GM12878 (cell line): ENCODE data around the gene NACAD. TPM values are rescaled to one million over a fixed set of nuclear protein-coding genes. Genes with fewer than 3 reads are reported as not detected.

ENCODE experiments used
- ATAC-seq: fragments of 200-7000 bp; cut with Tn5 transposase; 3 replicates; pipeline ENCODE4 v1.9.1; 2020; ENCODE audit warnings: mild to moderate bottlenecking, moderate library complexity
- BruUV-seq: library from RNA; stranded (reverse); fragments of 400-500 nt; replicated peaks from 2 replicates; lab custom pipeline; 2021; lab: Mats Ljungman, UMichigan
- CTCF ChIA-PET: fragments of 300-600 bp; sonication (Branson Sonifier 250); formaldehyde crosslinking; extraction: SDS; loops from one replicate; lab custom pipeline; 2021; ENCODE audit warnings: inconsistent platforms; lab: Yijun Ruan, JAX
- POLR2A ChIA-PET: fragments of 350-600 bp; formaldehyde crosslinking; extraction: SDS; loops from one replicate; lab custom pipeline; 2021; ENCODE audit warnings: inconsistent platforms; lab: Charles Lee
- RAD21 ChIA-PET: fragments of 300-600 bp; sonication (Branson Sonifier 250); formaldehyde crosslinking; loops from one replicate; lab custom pipeline; 2023; ENCODE audit warnings: antibody characterized with exemption; ENCODE audit not compliant: unreplicated experiment; lab: Charles Lee
- SMC1A ChIA-PET: fragments of 300-600 bp; sonication (Branson Sonifier 250); formaldehyde crosslinking; loops from one replicate; lab custom pipeline; 2023; ENCODE audit not compliant: unreplicated experiment, uncharacterized antibody; lab: Charles Lee
- DNase-seq: peaks from one replicate; pipeline ENCODE4 v3.0.0-alpha.2; 2011; ENCODE audit warnings: low read depth, low spot score
- FAIRE-seq: peaks from 3 replicates; lab custom pipeline; 2011; peaks lifted over from hg19 to GRCh38; lab: Jason Lieb, UNC
- H2AFZ ChIP-seq: 2 replicates; pipeline ENCODE4 v1.6.0; 2011; ENCODE audit warnings: low read depth, low read length, control low read depth; ENCODE audit not compliant: control insufficient read depth
- H3K27ac ChIP-seq: 2 replicates; pipeline ENCODE4 v1.5.1; 2011; ENCODE audit warnings: control low read depth; ENCODE audit not compliant: control insufficient read depth, insufficient read depth
- H3K27me3 ChIP-seq, 2 experiments: replicated peaks in 1 of 2; 2 replicates each; pipeline versions ENCODE4 v1.6.0 to v1.6.1; 2011; ENCODE audit warnings: low read length in 1 of 2; ENCODE audit not compliant: control insufficient read depth in 2 of 2, insufficient read depth in 2 of 2
- H3K36me3 ChIP-seq, 2 experiments: 2 replicates each; pipeline ENCODE4 v1.5.1; 2011; ENCODE audit warnings: low read length in 1 of 2; ENCODE audit not compliant: control insufficient read depth in 2 of 2, insufficient read depth in 2 of 2
- H3K4me1 ChIP-seq: 2 replicates; pipeline ENCODE4 v1.6.1; 2011; ENCODE audit warnings: mild to moderate bottlenecking, low read length, moderate library complexity, mixed read lengths; ENCODE audit not compliant: control insufficient read depth, insufficient read depth
- H3K4me2 ChIP-seq: 2 replicates; pipeline ENCODE4 v1.6.0; 2011; ENCODE audit warnings: control low read depth; ENCODE audit not compliant: control insufficient read depth, insufficient read depth
- H3K4me3 ChIP-seq: fragments of 200-600 bp; sonication (generic); 2 replicates; pipeline ENCODE4 v1.5.1; 2016
- H3K79me2 ChIP-seq: 2 replicates; pipeline ENCODE4 v1.6.0; 2011; ENCODE audit warnings: low read length; ENCODE audit not compliant: control insufficient read depth, insufficient read depth
- H3K9ac ChIP-seq: 2 replicates; pipeline ENCODE4 v1.8.0; 2011; ENCODE audit warnings: low read length, control low read depth, mixed read lengths; ENCODE audit not compliant: control insufficient read depth, insufficient read depth
- H3K9me3 ChIP-seq: replicated peaks from 3 replicates; pipeline ENCODE4 v1.5.1; 2011; ENCODE audit warnings: mild to moderate bottlenecking, low read length; ENCODE audit not compliant: control insufficient read depth, insufficient read depth
- H4K20me1 ChIP-seq: 2 replicates; pipeline ENCODE4 v1.6.0; 2011; ENCODE audit not compliant: control insufficient read depth, insufficient read depth
- CBX3 ChIP-seq: fragments of 200-600 bp; sonication (generic); IDR thresholded peaks from 2 replicates; pipeline ENCODE4 v1.6.1; 2016; ENCODE audit warnings: low read depth, borderline replicate concordance
- EP300 ChIP-seq, 2 experiments: fragments of 150-350 bp in 1 of 2; IDR thresholded peaks; 2 replicates each; pipeline ENCODE4 v1.6.1; 2011 to 2012; ENCODE audit warnings: low read depth in 2 of 2, low read length in 2 of 2, borderline replicate concordance in 1 of 2, improper control_type of control experiment in 1 of 2, inconsistent platforms in 1 of 2; ENCODE audit not compliant: control insufficient read depth in 1 of 2
- NFIC ChIP-seq: IDR thresholded peaks from 2 replicates; pipeline ENCODE4 v1.6.1; 2012; ENCODE audit warnings: low read depth, mild to moderate bottlenecking, inconsistent platforms, low read length, moderate library complexity
- NFYB ChIP-seq: IDR thresholded peaks from 2 replicates; pipeline ENCODE4 v1.6.1; 2011; ENCODE audit warnings: low read depth, mild to moderate bottlenecking, low read length, improper control_type of control experiment, moderate library complexity; ENCODE audit not compliant: insufficient read depth
- PAX8 ChIP-seq: fragments of 450-650 bp; IDR thresholded peaks from 2 replicates; pipeline ENCODE4 v1.6.1; 2017; ENCODE audit warnings: mild to moderate bottlenecking, moderate library complexity
- PML ChIP-seq: IDR thresholded peaks from 2 replicates; pipeline ENCODE4 v1.6.1; 2012; ENCODE audit warnings: low read length, inconsistent platforms
- POLR2A ChIP-seq: IDR thresholded peaks from 2 replicates; pipeline ENCODE4 v1.6.1; 2011; ENCODE audit warnings: low read depth, mild to moderate bottlenecking, low read length
- POLR2AphosphoS2 ChIP-seq: IDR thresholded peaks from 2 replicates; pipeline ENCODE4 v1.6.1; 2011; ENCODE audit warnings: low read depth, mild to moderate bottlenecking, low read length, improper control_type of control experiment, moderate library complexity
- SREBF1 ChIP-seq: IDR thresholded peaks from 2 replicates; pipeline ENCODE4 v1.6.1; 2012; ENCODE audit warnings: mild to moderate bottlenecking, low read length
- ZNF217 ChIP-seq: fragments of 450-650 bp; IDR thresholded peaks from 2 replicates; pipeline ENCODE4 v1.6.1; 2017; ENCODE audit warnings: antibody characterized with exemption, mild to moderate bottlenecking
- WGBS: methylation state at CpG from one replicate; pipeline ENCODE4 v1.1.6; 2016; ENCODE audit warnings: low lambda C conversion rate; ENCODE audit not compliant: insufficient replicate concordance, insufficient coverage; ENCODE audit errors: missing lambda C conversion rate; 5-methylcytosine and 5-hydroxymethylcytosine counted together
- in situ Hi-C: fragments of 300-500 bp; cut with MboI; formaldehyde crosslinking; loops from 9 replicates; pipeline ENCODE4 v1.14.3; 2018; ENCODE audit warnings: mixed read lengths
- intact Hi-C: fragments of 100-400 bp; cut with micrococcal nuclease; formaldehyde crosslinking; loops from one replicate; pipeline ENCODE4 v1.14.2; 2022; ENCODE audit not compliant: unreplicated experiment
- polyA plus RNA-seq, 11 experiments: library from polyadenylated mRNA; depleted of rRNA in 4 of 11; unstranded in 6 of 11; stranded (reverse) in 5 of 11; fragments of >200 nt; fragmentation: Nextera tagmentation in 4 of 11; fragmentation: Illumina TruSeq in 1 of 11; extraction: Ambion mirVana in 4 of 11; extraction: Trizol in 1 of 11; gene quantifications; 1 replicate in 1 of 11; 2 replicates in 10 of 11; pipeline versions ENCODE4 v1.2.1 to v1.2.3, GENCODE V29; 2011 to 2016; ENCODE audit warnings: inconsistent platforms in 2 of 11, missing spikeins in 2 of 11, low read depth in 1 of 11
- total RNA-seq, 4 experiments: library from RNA; depleted of rRNA in 3 of 4; stranded (reverse); fragments of >200 nt in 3 of 4; fragmentation: Illumina TruSeq in 1 of 4; extraction: Trizol in 1 of 4; gene quantifications; 2 replicates each; pipeline versions ENCODE4 v1.2.1 to v1.2.3, GENCODE V29; 2013 to 2021

Gene NACAD
- total and polyA plus RNA-seq, 10 of the 15 experiments (the other 5 are each of a cell fraction or from before 2014, with no cell fraction given) = not detected

GRCh38 chr7:45033261-45033930, 55.4 kb downstream of the NACAD start:
- FAIRE-seq (no peak), DNase-seq (no peak), ATAC-seq (peak; percentile 37)
- Histone ChIP-seq H3K36me3 (peaks cover 3 to 16% of the 10 kb centered on the region in 2 experiments; a peak in 2 of 4 replicates), H3K4me2 (peak overlapping the region; percentile 59), H2AFZ (no peak overlapping the region), H4K20me1 (peaks cover 4% of the 10 kb centered on the region; the same call in 1 of the 2 replicates), H3K9me3 (no peaks in the 10 kb centered on the region), H3K4me1 (peaks cover 27% of the 10 kb centered on the region), H3K27ac (peak overlapping the region; percentile 46; the same call in 1 of the 2 replicates), H3K27me3 (no peaks in the 10 kb centered on the region), H3K4me3 (0 out of 2 replicates have a peak overlapping the region, but pooled peaks have one; percentile 21), H3K79me2 (peaks cover 75% of the 10 kb centered on the region), H3K9ac (peak overlapping the region; percentile 8; the same call in 1 of the 2 replicates)
- TF ChIP-seq PML = no peak
- intact Hi-C loops = no loop called here
- in situ Hi-C loops = no loop called here
- SMC1A ChIA-PET = interaction anchor here (1.2 to 3.1 kb wide), 9 partner anchors 12 to 77 kb away, joined by 3 to 16 read pairs (median 4); partner anchors contain the start of genes CCM2 and TBRG4
- POLR2A ChIA-PET = interaction anchor here (0.5 to 2.3 kb wide), 9 partner anchors 10 to 952 kb away, joined by 3 to 21 read pairs (median 5); no protein-coding TSS in a partner anchor
- 100% methylated on average over 1 of the region's 1 CpG for WGBS
- CTCF ChIA-PET = interaction anchor here (1.1 to 4.4 kb wide), 2 partner anchors 32 to 60 kb away, joined by 3 to 20 read pairs; no protein-coding TSS in a partner anchor
- BruUV-seq = no TSS peak
- RAD21 ChIA-PET = interaction anchor here (0.9 to 4.1 kb wide), 3 partner anchors 12 to 59 kb away, joined by 3 to 17 read pairs (median 5); no protein-coding TSS in a partner anchor

- DNase-seq = no peak
- no peaks in the 10 kb centered on the region for H3K27me3 ChIP-seq
- H3K4me1 ChIP-seq = peaks cover 35% of the 10 kb centered on the region
- in situ Hi-C loops = no loop called here
- H3K27ac ChIP-seq = no peak overlapping the region; the same call in 1 of the 2 replicates
- H3K36me3 ChIP-seq = peaks cover 0 to 8% of the 10 kb centered on the region in 2 experiments; a peak in 2 of 4 replicates
- intact Hi-C loops = no loop called here
- no TSS peak for BruUV-seq
- FAIRE-seq = no peak
- ChIA-PET SMC1A (interaction anchor here (0.6 to 3.1 kb wide), 8 partner anchors 11 to 78 kb away, joined by 3 to 16 read pairs (median 4); partner anchors contain the start of gene TBRG4), CTCF (interaction anchor here (4.4 kb wide), 1 partner anchor 59 kb away, joined by 20 read pairs; no protein-coding TSS in a partner anchor), POLR2A (interaction anchor here (0.6 to 2.3 kb wide), 4 partner anchors 11 to 90 kb away, joined by 3 to 21 read pairs (median 6); no protein-coding TSS in a partner anchor), RAD21 (interaction anchor here (0.9 to 7.8 kb wide), 4 partner anchors 18 to 58 kb away, joined by 3 to 66 read pairs (median 11); partner anchors contain the start of gene CCM2)
- no peaks in the 10 kb centered on the region for H3K9me3 ChIP-seq
- TF ChIP-seq CBX3 = no peak
- no peak for TF ChIP-seq POLR2A
- no peak for TF ChIP-seq NFIC
- no peak for TF ChIP-seq EP300 (IDR thresholded peaks at IDR 0.05; ENCODE audit: borderline replicate concordance in 1 of 2, control insufficient read depth in 1 of 2, low read depth in 2 of 2, low read length in 2 of 2)
- TF ChIP-seq ZNF217 = no peak
- TF ChIP-seq NFYB = no peak
- no peak for TF ChIP-seq PAX8
- TF ChIP-seq SREBF1 = no peak
- TF ChIP-seq POLR2AphosphoS2 = no peak
- ATAC-seq = no peak
- H3K4me3 ChIP-seq = no peak overlapping the region
- H3K4me2 ChIP-seq = peak overlapping the region; percentile 59; the same call in 1 of the 2 replicates
- H4K20me1 ChIP-seq = peaks cover 4% of the 10 kb centered on the region; the same call in 1 of the 2 replicates
- H3K79me2 ChIP-seq = peaks cover 81% of the 10 kb centered on the region
- no peak overlapping the region for H2AFZ ChIP-seq
- no peak overlapping the region for H3K9ac ChIP-seq
- 86% methylated on average over 4 of the region's 4 CpGs for WGBS
These were observed 56.3 kb downstream of the NACAD start for GRCh38 chr7:45032421-45032820.
